ENCODE measurements around the gene FLOT1.
"Not testable (repeated sequence)": the region's sequence is repeated elsewhere in the genome, so short reads cannot be mapped to it uniquely, and the experiment has no call there.

Gene FLOT1

GRCh38 chr6:30744054-30744805 lies 1.7 kb upstream of the FLOT1 start, which contains the start of gene IER3:
IER3 (minus strand) TSS chr6:30744547; CDS start chr6:30744518, 29 bp downstream.
- DNase-seq = peak; percentile 65

- DNase-seq = no peak
Observed at GRCh38 chr6:30743099-30744053, 889 bp upstream of the FLOT1 start.

GRCh38 chr6:30741789-30742315 lies 635 bp downstream of the FLOT1 start:
- DNase-seq = no peak

- no peak for DNase-seq
Observed at GRCh38 chr6:30741063-30741779, 1.3 kb downstream of the FLOT1 start.

GRCh38 chr6:30740540-30740870 lies 2.0 kb downstream of the FLOT1 start:
- no peak for DNase-seq

GRCh38 chr6:30738532-30738931 lies 4.0 kb downstream of the FLOT1 start:
- DNase-seq = no peak

GRCh38 chr6:30735668-30736314 lies 6.7 kb downstream of the FLOT1 start:
- no peak for DNase-seq

GRCh38 chr6:30732237-30732943 lies 10.1 kb downstream of the FLOT1 start:
- DNase-seq = no peak

GRCh38 chr6:30730601-30731435 lies 11.7 kb downstream of the FLOT1 start:
- DNase-seq = peak; percentile 79

GRCh38 chr6:30727920-30728553 lies 14.4 kb downstream of the FLOT1 start:
- no peak for DNase-seq

- no peak for DNase-seq
Observed at GRCh38 chr6:30726506-30727413, 15.7 kb downstream of the FLOT1 start.

GRCh38 chr6:30725713-30726505 lies 16.6 kb downstream of the FLOT1 start:
- no peak for DNase-seq

- no peak for DNase-seq
Observed at GRCh38 chr6:30724906-30725667, 17.4 kb downstream of the FLOT1 start.

- not testable (repeated sequence) for DNase-seq
Observed at GRCh38 chr6:30723843-30724741, 18.4 kb downstream of the FLOT1 start.

- not testable (repeated sequence) for DNase-seq
Observed at GRCh38 chr6:30723159-30723842, 19.2 kb downstream of the FLOT1 start.

Data from activated CD4-positive, alpha-beta T cell treated with anti-CD3 and anti-CD28 coated beads for 1 hour (primary cell).